GM12878 (cell line): ENCODE data around the gene OSGEPL1. TPM values are rescaled to one million over a fixed set of nuclear protein-coding genes. Genes with fewer than 3 reads are reported as not detected.
A peak's percentile ranks its signal among the peaks of the same experiment; 100 is the strongest.

ENCODE experiments used
- BCLAF1 ChIP-seq: fragments of 450-650 bp; IDR thresholded peaks from 2 replicates; pipeline ENCODE4 v1.6.1; 2017; ENCODE audit warnings: antibody characterized with exemption, mild to moderate bottlenecking, moderate library complexity
- BMI1 ChIP-seq: fragments of 450-650 bp; IDR thresholded peaks from 2 replicates; pipeline ENCODE4 v1.6.1; 2016; ENCODE audit warnings: mild to moderate bottlenecking, moderate library complexity, borderline replicate concordance
- CBX3 ChIP-seq: fragments of 200-600 bp; sonication (generic); IDR thresholded peaks from 2 replicates; pipeline ENCODE4 v1.6.1; 2016; ENCODE audit warnings: low read depth, borderline replicate concordance
- CBX5 ChIP-seq: sonication (generic); IDR thresholded peaks from 2 replicates; pipeline ENCODE4 v1.6.1; 2016; ENCODE audit warnings: low read depth, moderate library complexity, mild to moderate bottlenecking, inconsistent platforms
- CREB1 ChIP-seq: IDR thresholded peaks from 2 replicates; pipeline ENCODE4 v1.6.1; 2012; ENCODE audit warnings: low read depth, mild to moderate bottlenecking, inconsistent platforms
- IRF4 ChIP-seq: IDR thresholded peaks from 2 replicates; pipeline ENCODE4 v1.6.1; 2011; ENCODE audit warnings: low read depth, low read length
- RUNX3 ChIP-seq: IDR thresholded peaks from 2 replicates; pipeline ENCODE4 v1.6.1; 2012; ENCODE audit warnings: low read length, inconsistent platforms
- SIN3A ChIP-seq: IDR thresholded peaks from 2 replicates; pipeline ENCODE4 v1.6.1; 2012; ENCODE audit warnings: low read depth, low read length, improper control_type of control experiment
- SIX5 ChIP-seq: IDR thresholded peaks from 2 replicates; pipeline ENCODE4 v1.6.1; 2011; ENCODE audit warnings: mild to moderate bottlenecking, low read depth, low read length, moderate library complexity; ENCODE audit not compliant: severe bottlenecking
- SMARCA5 ChIP-seq: fragments of 450-650 bp; IDR thresholded peaks from 2 replicates; pipeline ENCODE4 v1.6.1; 2017; ENCODE audit warnings: mild to moderate bottlenecking
- ZNF622 ChIP-seq: fragments of 450-650 bp; IDR thresholded peaks from 2 replicates; pipeline ENCODE4 v1.6.1; 2017; ENCODE audit warnings: mild to moderate bottlenecking, inconsistent platforms
- polyA plus RNA-seq, 11 experiments: library from polyadenylated mRNA; depleted of rRNA in 4 of 11; unstranded in 6 of 11; stranded (reverse) in 5 of 11; fragments of >200 nt; fragmentation: Nextera tagmentation in 4 of 11; fragmentation: Illumina TruSeq in 1 of 11; extraction: Ambion mirVana in 4 of 11; extraction: Trizol in 1 of 11; gene quantifications; 1 replicate in 1 of 11; 2 replicates in 10 of 11; pipeline versions ENCODE4 v1.2.1 to v1.2.3, GENCODE V29; 2011 to 2016; ENCODE audit warnings: inconsistent platforms in 2 of 11, missing spikeins in 2 of 11, low read depth in 1 of 11
- total RNA-seq, 4 experiments: library from RNA; depleted of rRNA in 3 of 4; stranded (reverse); fragments of >200 nt in 3 of 4; fragmentation: Illumina TruSeq in 1 of 4; extraction: Trizol in 1 of 4; gene quantifications; 2 replicates each; pipeline versions ENCODE4 v1.2.1 to v1.2.3, GENCODE V29; 2013 to 2021
- TF ChIP-seq, protein P1 (sequence below): IDR thresholded peaks from 2 replicates; pipeline ENCODE4 v1.6.1; 2011; ENCODE audit warnings: low read depth, low read length, improper control_type of control experiment, borderline replicate concordance
- TF ChIP-seq, protein P2 (sequence below): fragments of 450-650 bp; formaldehyde crosslinking; IDR thresholded peaks from 2 replicates; pipeline ENCODE4 v1.5.0; 2022; ENCODE audit warnings: mild to moderate bottlenecking, missing genetic modification characterization

OSGEPL1 gene
- total and polyA plus RNA-seq, 10 of the 15 experiments (the other 5 are each of a cell fraction or from before 2014, with no cell fraction given), result 6.7 to 18.0 (median 9.4) TPM

DNA sequence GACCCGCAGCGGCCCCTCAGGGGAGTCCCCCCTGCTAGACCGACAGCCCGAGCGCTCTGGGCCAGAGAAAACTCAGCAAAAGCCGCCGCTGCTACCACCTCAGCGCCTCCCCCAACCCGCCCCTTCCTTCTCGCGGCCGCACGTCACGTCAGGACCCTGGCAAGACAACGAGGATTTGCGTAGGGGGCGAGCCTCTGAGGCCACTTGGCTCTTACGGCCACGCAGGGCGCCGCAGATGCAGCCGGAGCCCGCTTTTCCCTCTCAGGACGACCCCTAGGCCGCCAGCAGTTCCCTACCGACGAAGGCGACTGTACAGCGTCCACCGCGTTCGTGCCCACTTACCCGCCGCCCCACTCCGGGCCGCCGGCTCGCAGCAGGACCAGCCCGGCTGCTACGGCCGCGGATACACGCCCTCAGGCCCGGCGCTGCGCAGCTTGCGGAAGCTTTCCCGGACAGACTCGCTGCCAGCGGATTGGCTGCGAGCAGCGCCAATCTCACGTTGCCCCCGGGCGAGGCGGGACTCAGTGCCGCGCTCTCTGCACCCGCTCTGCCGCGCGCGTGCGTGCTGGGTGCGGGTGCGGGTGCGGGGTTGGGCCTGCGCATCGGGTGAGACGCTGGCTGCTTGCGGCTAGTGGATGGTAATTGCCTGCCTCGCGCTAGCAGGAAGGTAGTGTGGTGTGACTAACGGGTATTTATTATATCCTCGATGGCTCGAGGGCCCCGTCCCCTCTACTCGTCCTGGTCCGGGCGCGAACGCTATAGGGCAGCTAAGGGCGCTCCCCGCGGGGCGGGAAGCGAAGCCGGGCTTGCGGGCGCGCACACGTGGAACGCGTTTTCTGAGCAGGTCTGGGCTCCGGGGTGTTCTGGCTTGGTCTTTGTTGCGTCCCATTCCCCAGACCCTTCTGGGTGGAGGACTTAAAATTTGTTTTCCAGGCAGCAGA lies 21.6 kb upstream of the OSGEPL1 start, which contains the start of the genes ORMDL1 and PMS1 (continued):
- peak; percentile 49 for TF ChIP-seq RUNX3
- peak; percentile 63 for TF ChIP-seq BCLAF1
- no peak for TF ChIP-seq BMI1
- no peak for TF ChIP-seq SIX5
- no peak for TF ChIP-seq CBX3
- peak; percentile 75; the same call in 1 of the 2 replicates for TF ChIP-seq CBX5
- 0 out of 2 replicates have a peak, but pooled peaks have one; percentile 6 for TF ChIP-seq SMARCA5
- no peak for TF ChIP-seq SIN3A
- TF ChIP-seq, protein P1, sequence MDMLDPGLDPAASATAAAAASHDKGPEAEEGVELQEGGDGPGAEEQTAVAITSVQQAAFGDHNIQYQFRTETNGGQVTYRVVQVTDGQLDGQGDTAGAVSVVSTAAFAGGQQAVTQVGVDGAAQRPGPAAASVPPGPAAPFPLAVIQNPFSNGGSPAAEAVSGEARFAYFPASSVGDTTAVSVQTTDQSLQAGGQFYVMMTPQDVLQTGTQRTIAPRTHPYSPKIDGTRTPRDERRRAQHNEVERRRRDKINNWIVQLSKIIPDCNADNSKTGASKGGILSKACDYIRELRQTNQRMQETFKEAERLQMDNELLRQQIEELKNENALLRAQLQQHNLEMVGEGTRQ, result no peak
- TF ChIP-seq, protein P2, sequence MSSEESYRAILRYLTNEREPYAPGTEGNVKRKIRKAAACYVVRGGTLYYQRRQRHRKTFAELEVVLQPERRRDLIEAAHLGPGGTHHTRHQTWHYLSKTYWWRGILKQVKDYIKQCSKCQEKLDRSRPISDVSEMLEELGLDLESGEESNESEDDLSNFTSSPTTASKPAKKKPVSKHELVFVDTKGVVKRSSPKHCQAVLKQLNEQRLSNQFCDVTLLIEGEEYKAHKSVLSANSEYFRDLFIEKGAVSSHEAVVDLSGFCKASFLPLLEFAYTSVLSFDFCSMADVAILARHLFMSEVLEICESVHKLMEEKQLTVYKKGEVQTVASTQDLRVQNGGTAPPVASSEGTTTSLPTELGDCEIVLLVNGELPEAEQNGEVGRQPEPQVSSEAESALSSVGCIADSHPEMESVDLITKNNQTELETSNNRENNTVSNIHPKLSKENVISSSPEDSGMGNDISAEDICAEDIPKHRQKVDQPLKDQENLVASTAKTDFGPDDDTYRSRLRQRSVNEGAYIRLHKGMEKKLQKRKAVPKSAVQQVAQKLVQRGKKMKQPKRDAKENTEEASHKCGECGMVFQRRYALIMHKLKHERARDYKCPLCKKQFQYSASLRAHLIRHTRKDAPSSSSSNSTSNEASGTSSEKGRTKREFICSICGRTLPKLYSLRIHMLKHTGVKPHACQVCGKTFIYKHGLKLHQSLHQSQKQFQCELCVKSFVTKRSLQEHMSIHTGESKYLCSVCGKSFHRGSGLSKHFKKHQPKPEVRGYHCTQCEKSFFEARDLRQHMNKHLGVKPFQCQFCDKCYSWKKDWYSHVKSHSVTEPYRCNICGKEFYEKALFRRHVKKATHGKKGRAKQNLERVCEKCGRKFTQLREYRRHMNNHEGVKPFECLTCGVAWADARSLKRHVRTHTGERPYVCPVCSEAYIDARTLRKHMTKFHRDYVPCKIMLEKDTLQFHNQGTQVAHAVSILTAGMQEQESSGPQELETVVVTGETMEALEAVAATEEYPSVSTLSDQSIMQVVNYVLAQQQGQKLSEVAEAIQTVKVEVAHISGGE (CRISPR knock-in tag), result no peak
- no peak for TF ChIP-seq IRF4
- TF ChIP-seq ZNF622, result no peak
- TF ChIP-seq CREB1, result peak; percentile 84
